ENCODE results near the gene CAND2. TPM values are rescaled to one million over a fixed set of nuclear protein-coding genes. Genes with fewer than 3 reads are reported as not detected.

The CAND2 gene
- total and polyA plus RNA-seq, 3 donors from 2014 or later, result 38.0 to 128 (median 118) TPM

GRCh38 chr3:12815719-12816118, 19.2 kb downstream of the CAND2 start:
- TF ChIP-seq CTCF (IDR thresholded peaks at IDR 0.05), result peak in 1 of 3 experiments; percentile 5
- TF ChIP-seq POLR2A (IDR thresholded peaks at IDR 0.05), result no peak
- intact Hi-C loops (cut with DNase I; ENCODE audit: low total_unique reads), result no loop called here
- H3K9me3 ChIP-seq, result no peaks in the 10 kb centered on the region
- 55% methylated on average over 9 of the region's 9 CpGs; no CpG with 5 or more reads in 1 of the 2 donors for WGBS, 2 donors
- no peaks in the 10 kb centered on the region for H3K27me3 ChIP-seq
- peaks cover 1% of the 10 kb centered on the region for H3K4me1 ChIP-seq
- H3K27ac ChIP-seq, result no peak overlapping the region
- no peak for DNase-seq
- no peak overlapping the region for H3K4me3 ChIP-seq
- no peaks in the 10 kb centered on the region for H3K36me3 ChIP-seq (ENCODE audit: low read depth, missing control alignments)

GRCh38 chr3:12816521-12817342, 20.3 kb downstream of the CAND2 start:
- WGBS, 2 donors, result 93 to 100% methylated on average over 8 to 24 of the region's 34 CpGs
- Histone ChIP-seq H3K27ac (no peak overlapping the region), H3K36me3 (ENCODE audit: low read depth, missing control alignments) (no peaks in the 10 kb centered on the region), H3K4me3 (no peak overlapping the region), H3K27me3 (no peaks in the 10 kb centered on the region), H3K4me1 (no peaks in the 10 kb centered on the region), H3K9me3 (no peaks in the 10 kb centered on the region)
- DNase-seq, result no peak
- intact Hi-C loops (cut with DNase I; ENCODE audit: low total_unique reads), result no loop called here
- TF ChIP-seq POLR2A (IDR thresholded peaks at IDR 0.05) (no peak), CTCF (IDR thresholded peaks at IDR 0.05) (no peak)

DNA sequence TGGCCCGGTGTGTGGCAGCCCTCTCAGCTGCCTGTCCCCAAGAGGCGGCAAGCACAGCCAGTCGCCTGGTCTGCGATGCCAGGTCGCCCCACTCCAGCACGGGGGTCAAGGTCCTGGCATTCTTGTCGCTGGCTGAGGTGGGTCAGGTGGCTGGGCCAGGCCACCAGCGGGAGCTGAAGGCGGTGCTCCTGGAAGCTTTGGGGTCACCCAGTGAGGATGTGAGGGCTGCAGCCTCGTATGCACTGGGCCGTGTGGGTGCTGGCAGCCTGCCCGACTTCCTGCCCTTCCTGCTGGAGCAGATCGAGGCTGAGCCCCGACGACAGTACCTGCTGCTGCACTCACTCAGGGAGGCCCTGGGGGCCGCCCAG, 20.8 kb downstream of the CAND2 start:
- H3K27me3 ChIP-seq, result no peaks in the 10 kb centered on the region
- H3K36me3 ChIP-seq (ENCODE audit: low read depth, missing control alignments), result no peaks in the 10 kb centered on the region
- TF ChIP-seq CTCF (IDR thresholded peaks at IDR 0.05) (no peak), POLR2A (IDR thresholded peaks at IDR 0.05) (no peak)
- no peaks in the 10 kb centered on the region for H3K4me1 ChIP-seq
- WGBS, 2 donors, result 73% methylated on average over 14 of the region's 16 CpGs; no CpG with 5 or more reads in 1 of the 2 donors
- intact Hi-C loops (cut with DNase I; ENCODE audit: low total_unique reads), result no loop called here
- H3K27ac ChIP-seq, result no peak overlapping the region
- H3K4me3 ChIP-seq, result no peak overlapping the region
- H3K9me3 ChIP-seq, result no peaks in the 10 kb centered on the region
- DNase-seq, result no peak

- TF ChIP-seq POLR2A (IDR thresholded peaks at IDR 0.05) (no peak), CTCF (IDR thresholded peaks at IDR 0.05) (no peak)
- DNase-seq, result no peak
- Histone ChIP-seq H3K4me1 (no peaks in the 10 kb centered on the region), H3K27me3 (no peaks in the 10 kb centered on the region), H3K9me3 (no peaks in the 10 kb centered on the region), H3K4me3 (no peak overlapping the region), H3K36me3 (ENCODE audit: low read depth, missing control alignments) (no peaks in the 10 kb centered on the region), H3K27ac (no peak overlapping the region)
- intact Hi-C loops (cut with DNase I; ENCODE audit: low total_unique reads), result no loop called here
- WGBS, 2 donors, result 87 to 88% methylated on average over 8 of the region's 8 CpGs
Measured at GRCh38 chr3:12818273-12818672, 21.8 kb downstream of the CAND2 start.

DNA sequence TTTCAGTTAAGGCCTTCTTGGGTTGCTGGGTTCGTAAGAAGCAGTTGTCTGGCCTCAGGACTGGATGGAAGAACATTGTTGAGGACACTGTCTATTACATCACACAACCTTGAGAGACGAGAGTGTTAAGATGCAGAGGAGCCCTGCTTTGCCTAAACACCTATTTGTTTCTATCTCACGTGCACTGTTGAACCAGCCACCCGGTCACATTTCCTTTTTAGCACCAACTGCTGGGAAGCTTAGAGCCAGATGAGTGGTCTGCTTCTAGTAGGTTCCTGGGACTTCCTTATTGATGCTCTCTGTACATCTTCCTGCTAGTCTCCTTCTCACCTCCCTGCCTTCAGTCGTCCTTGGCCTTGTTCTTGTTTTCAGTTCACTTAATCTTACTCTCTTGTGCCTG, 22.3 kb downstream of the CAND2 start:
- Histone ChIP-seq H3K4me1 (no peaks in the 10 kb centered on the region), H3K4me3 (no peak overlapping the region), H3K36me3 (ENCODE audit: low read depth, missing control alignments) (no peaks in the 10 kb centered on the region), H3K9me3 (no peaks in the 10 kb centered on the region), H3K27ac (no peak overlapping the region), H3K27me3 (no peaks in the 10 kb centered on the region)
- no peak for TF ChIP-seq CTCF (IDR thresholded peaks at IDR 0.05)
- TF ChIP-seq POLR2A (IDR thresholded peaks at IDR 0.05), result no peak
- intact Hi-C loops (cut with DNase I; ENCODE audit: low total_unique reads), result no loop called here
- WGBS, 2 donors, result 58 to 74% methylated on average over 5 of the region's 5 CpGs
- DNase-seq, result no peak

All from testis (tissue), 3 donors.